ENCODE results near the gene USP8.

- no peak for TF ChIP-seq REST (IDR thresholded peaks at IDR 0.05; ENCODE audit: insufficient read depth in 1 of 2, low read depth in 2 of 2, low read length in 2 of 2)
- TF ChIP-seq TAF1 (IDR thresholded peaks at IDR 0.05; ENCODE audit: borderline replicate concordance, insufficient read depth, low read length): no peak
- no peak for TF ChIP-seq POLR2AphosphoS5 (IDR thresholded peaks at IDR 0.05; ENCODE audit: low read depth, low read length)
Observed at GRCh38 chr15:50519740-50520425, 95.7 kb downstream of the USP8 start.

All from PFSK-1 (cell line).